ENCODE measurements around the gene LRP1B.
"Not testable (repeated sequence)": the region's sequence is repeated elsewhere in the genome, so short reads cannot be mapped to it uniquely, and the experiment has no call there.

Gene LRP1B

GRCh38 chr2:142100970-142101369 is 29.8 kb downstream of the LRP1B start:
- no peak for DNase-seq

GRCh38 chr2:142100139-142100873 is 30.5 kb downstream of the LRP1B start:
- no peak for DNase-seq

GRCh38 chr2:142097711-142098110 is 33.1 kb downstream of the LRP1B start:
- DNase-seq: no peak

- DNase-seq: no peak
Measured at GRCh38 chr2:142095647-142096046, 35.2 kb downstream of the LRP1B start.

- DNase-seq: no peak
Measured at GRCh38 chr2:142094233-142094632, 36.6 kb downstream of the LRP1B start.

- no peak for DNase-seq
Measured at GRCh38 chr2:142088058-142088568, 42.7 kb downstream of the LRP1B start.

GRCh38 chr2:142087585-142087984 is 43.2 kb downstream of the LRP1B start:
- not testable (repeated sequence) for DNase-seq

GRCh38 chr2:142082368-142082767 is 48.4 kb downstream of the LRP1B start:
- DNase-seq: no peak

- no peak for DNase-seq
Measured at GRCh38 chr2:142076317-142076716, 54.5 kb downstream of the LRP1B start.

- DNase-seq: no peak
Measured at GRCh38 chr2:142075826-142076225, 55.0 kb downstream of the LRP1B start.

GRCh38 chr2:142069251-142069888 is 61.4 kb downstream of the LRP1B start:
- DNase-seq: no peak

- DNase-seq: no peak
Measured at GRCh38 chr2:142065700-142066099, 65.1 kb downstream of the LRP1B start.

- no peak for DNase-seq
Measured at GRCh38 chr2:142065156-142065555, 65.7 kb downstream of the LRP1B start.

GRCh38 chr2:142061733-142062132 is 69.1 kb downstream of the LRP1B start:
- no peak for DNase-seq

- DNase-seq: peak; percentile 46
Measured at GRCh38 chr2:142058149-142058548, 72.7 kb downstream of the LRP1B start.

GRCh38 chr2:142056784-142057183 is 74.0 kb downstream of the LRP1B start:
- no peak for DNase-seq

- no peak for DNase-seq
Measured at GRCh38 chr2:142052220-142052863, 78.5 kb downstream of the LRP1B start.

- no peak for DNase-seq
Measured at GRCh38 chr2:142048581-142048980, 82.2 kb downstream of the LRP1B start.

- no peak for DNase-seq
Measured at GRCh38 chr2:142045641-142046040, 85.2 kb downstream of the LRP1B start.

GRCh38 chr2:142044197-142044596 is 86.6 kb downstream of the LRP1B start:
- DNase-seq: no peak

GRCh38 chr2:142042536-142043199 is 88.1 kb downstream of the LRP1B start:
- DNase-seq: no peak

GRCh38 chr2:142041996-142042395 is 88.8 kb downstream of the LRP1B start:
- DNase-seq: no peak

- no peak for DNase-seq
Measured at GRCh38 chr2:142041105-142041504, 89.7 kb downstream of the LRP1B start.

Measured in MV-4-11 (cell line).